Prostate gland (tissue), 2 donors: Measurements from ENCODE around the gene ITGA2B. TPM values are rescaled to one million over a fixed set of nuclear protein-coding genes. Genes with fewer than 3 reads are reported as not detected.
"Not testable (repeated sequence)": the region's sequence is repeated elsewhere in the genome, so short reads cannot be mapped to it uniquely, and the experiment has no call there.

ENCODE experiments used
- DNase-seq: peaks from one replicate; pipeline ENCODE4 v3.0.0-alpha.2; 2019; ENCODE audit warnings: low spot score
- H3K27ac ChIP-seq, 2 donors: fragments of 200-600 bp; sonication (generic); 2 replicates each; pipeline ENCODE4 v1.5.1; 2017 to 2019
- H3K27me3 ChIP-seq: fragments of 200-600 bp; sonication (generic); replicated peaks from 2 replicates; pipeline ENCODE4 v1.5.1; 2019; ENCODE audit not compliant: insufficient read depth
- H3K36me3 ChIP-seq, 2 donors: fragments of 200-600 bp; sonication (generic); 1 replicate in 1 of 2; 2 replicates in 1 of 2; pipeline versions ENCODE4 v1.5.1 to v1.8.1; 2017 to 2019
- H3K4me1 ChIP-seq: fragments of 200-600 bp; sonication (generic); replicated peaks from 2 replicates; pipeline ENCODE4 v1.5.1; 2019
- H3K4me3 ChIP-seq, 2 donors: fragments of 200-600 bp; sonication (generic); 2 replicates each; pipeline ENCODE4 v1.5.1; 2017 to 2019
- H3K9me3 ChIP-seq: fragments of 200-600 bp; sonication (generic); 2 replicates; pipeline ENCODE4 v1.5.1; 2017
- POLR2A ChIP-seq: fragments of 450-650 bp; IDR thresholded peaks from one replicate; pipeline ENCODE4 v1.6.1; 2016; ENCODE audit warnings: antibody characterized with exemption, mild to moderate bottlenecking
- POLR2AphosphoS5 ChIP-seq: sonication (generic); formaldehyde crosslinking; IDR thresholded peaks from one replicate; pipeline ENCODE4 v1.6.1; 2017; ENCODE audit warnings: antibody characterized with exemption
- WGBS: methylation state at CpG from one replicate; pipeline ENCODE4 v1.1.5; 2018; 5-methylcytosine and 5-hydroxymethylcytosine counted together
- intact Hi-C: fragments of 100-400 bp; cut with DNase I; formaldehyde crosslinking; loops from one replicate; pipeline ENCODE4 v1.14.2; 2022
- total RNA-seq, 2 donors: library from RNA; depleted of rRNA; stranded (reverse); fragments of >200 nt; gene quantifications; one replicate each; pipeline ENCODE4 v1.1.0, GENCODE V29; 2016
- TF ChIP-seq, protein P1 (sequence below), 4 experiments: fragments of 200-600 bp in 2 of 4; fragments of 450-650 bp in 2 of 4; sonication (generic) in 2 of 4; IDR thresholded peaks; 1 replicate in 3 of 4; 2 replicates in 1 of 4; pipeline ENCODE4 v1.5.1; 2016 to 2019; ENCODE audit warnings: antibody characterized with exemption in 4 of 4, mild to moderate bottlenecking in 2 of 4, moderate library complexity in 2 of 4

Gene ITGA2B
- total RNA-seq, 2 donors from 2014 or later = 0.27 to 0.68 TPM

DNA sequence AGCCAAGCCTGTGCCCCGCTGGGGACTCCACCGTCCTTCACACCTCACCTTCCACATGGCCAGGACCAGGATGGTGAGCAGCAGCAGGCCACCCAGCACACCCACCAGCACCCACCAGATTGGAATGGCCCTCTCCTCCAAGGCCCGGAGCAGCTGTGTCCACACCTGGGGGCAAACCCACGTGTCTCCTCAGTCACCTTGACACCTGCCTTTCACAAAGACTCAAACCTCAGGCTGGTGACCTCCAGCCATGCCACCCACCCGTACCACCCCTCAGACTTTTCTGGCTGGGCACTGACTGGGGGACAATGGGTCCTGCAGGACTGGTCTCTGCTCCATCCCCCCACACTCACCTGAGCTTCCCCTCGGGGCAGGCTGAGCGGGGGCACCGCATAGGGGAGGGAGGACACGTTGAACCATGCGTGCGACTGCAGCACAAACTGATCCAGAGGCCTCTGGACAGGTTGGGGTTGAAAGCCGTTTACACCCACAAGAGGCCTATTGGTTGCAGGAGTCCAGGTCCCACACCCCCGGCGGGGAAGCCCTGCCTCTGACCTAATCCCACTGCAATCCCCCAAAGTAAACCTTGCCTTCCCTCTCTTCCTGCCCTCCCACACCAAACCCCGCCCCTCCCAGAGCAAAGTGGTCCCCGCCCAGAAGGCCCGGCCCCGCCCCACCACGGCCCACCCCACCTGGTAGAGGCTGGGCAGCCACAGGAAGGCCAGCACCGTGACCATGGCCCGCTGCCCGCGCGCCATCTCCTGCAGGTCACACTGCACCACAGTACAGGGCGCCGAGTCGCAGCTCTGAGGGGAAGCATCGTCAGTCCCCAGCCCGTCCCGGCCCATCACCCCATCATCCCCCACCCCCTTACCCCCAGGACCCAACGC lies 14.9 kb downstream of the ITGA2B start:
- TF ChIP-seq POLR2A (no peak), POLR2AphosphoS5 (no peak)
- TF ChIP-seq, protein P1, sequence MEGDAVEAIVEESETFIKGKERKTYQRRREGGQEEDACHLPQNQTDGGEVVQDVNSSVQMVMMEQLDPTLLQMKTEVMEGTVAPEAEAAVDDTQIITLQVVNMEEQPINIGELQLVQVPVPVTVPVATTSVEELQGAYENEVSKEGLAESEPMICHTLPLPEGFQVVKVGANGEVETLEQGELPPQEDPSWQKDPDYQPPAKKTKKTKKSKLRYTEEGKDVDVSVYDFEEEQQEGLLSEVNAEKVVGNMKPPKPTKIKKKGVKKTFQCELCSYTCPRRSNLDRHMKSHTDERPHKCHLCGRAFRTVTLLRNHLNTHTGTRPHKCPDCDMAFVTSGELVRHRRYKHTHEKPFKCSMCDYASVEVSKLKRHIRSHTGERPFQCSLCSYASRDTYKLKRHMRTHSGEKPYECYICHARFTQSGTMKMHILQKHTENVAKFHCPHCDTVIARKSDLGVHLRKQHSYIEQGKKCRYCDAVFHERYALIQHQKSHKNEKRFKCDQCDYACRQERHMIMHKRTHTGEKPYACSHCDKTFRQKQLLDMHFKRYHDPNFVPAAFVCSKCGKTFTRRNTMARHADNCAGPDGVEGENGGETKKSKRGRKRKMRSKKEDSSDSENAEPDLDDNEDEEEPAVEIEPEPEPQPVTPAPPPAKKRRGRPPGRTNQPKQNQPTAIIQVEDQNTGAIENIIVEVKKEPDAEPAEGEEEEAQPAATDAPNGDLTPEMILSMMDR (IDR thresholded peaks at IDR 0.05) = no peak
- Histone ChIP-seq H3K9me3 (no peaks in the 10 kb centered on the region), H3K27ac (no peak overlapping the region), H3K36me3 (no peaks in the 10 kb centered on the region), H3K4me1 (no peaks in the 10 kb centered on the region), H3K27me3 (no peaks in the 10 kb centered on the region), H3K4me3 (no peak overlapping the region)
- no peak for DNase-seq
- 41% methylated on average over 31 of the region's 31 CpGs for WGBS
- intact Hi-C loops = no loop called here

DNA sequence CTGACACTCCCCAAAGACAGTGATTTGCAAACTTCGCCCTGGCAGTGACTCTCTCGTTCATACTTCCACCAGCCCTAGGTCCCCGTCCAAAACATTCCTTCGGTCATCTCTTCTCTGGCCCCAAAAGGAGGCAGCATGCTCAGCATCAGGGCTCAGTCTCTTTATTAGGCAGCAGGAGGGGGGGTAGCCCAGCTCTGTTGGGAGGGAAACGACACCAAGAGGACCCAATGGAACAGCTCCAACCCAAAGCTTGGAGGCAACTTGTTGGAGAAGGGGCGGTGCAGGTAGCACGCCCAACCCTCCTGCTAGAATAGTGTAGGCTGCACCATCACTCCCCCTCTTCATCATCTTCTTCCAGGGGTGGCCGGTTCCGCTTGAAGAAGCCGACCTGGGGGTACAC lies 17.4 kb downstream of the ITGA2B start:
- Histone ChIP-seq H3K27me3 (no peaks in the 10 kb centered on the region), H3K36me3 (no peaks in the 10 kb centered on the region), H3K4me3 (no peak overlapping the region), H3K27ac (no peak overlapping the region), H3K9me3 (no peaks in the 10 kb centered on the region), H3K4me1 (no peaks in the 10 kb centered on the region)
- TF ChIP-seq, protein P1 (IDR thresholded peaks at IDR 0.05) = no peak
- TF ChIP-seq POLR2AphosphoS5 (no peak), POLR2A (no peak)
- intact Hi-C loops = no loop called here
- WGBS = 75% methylated on average over 10 of the region's 10 CpGs
- no peak for DNase-seq

DNA sequence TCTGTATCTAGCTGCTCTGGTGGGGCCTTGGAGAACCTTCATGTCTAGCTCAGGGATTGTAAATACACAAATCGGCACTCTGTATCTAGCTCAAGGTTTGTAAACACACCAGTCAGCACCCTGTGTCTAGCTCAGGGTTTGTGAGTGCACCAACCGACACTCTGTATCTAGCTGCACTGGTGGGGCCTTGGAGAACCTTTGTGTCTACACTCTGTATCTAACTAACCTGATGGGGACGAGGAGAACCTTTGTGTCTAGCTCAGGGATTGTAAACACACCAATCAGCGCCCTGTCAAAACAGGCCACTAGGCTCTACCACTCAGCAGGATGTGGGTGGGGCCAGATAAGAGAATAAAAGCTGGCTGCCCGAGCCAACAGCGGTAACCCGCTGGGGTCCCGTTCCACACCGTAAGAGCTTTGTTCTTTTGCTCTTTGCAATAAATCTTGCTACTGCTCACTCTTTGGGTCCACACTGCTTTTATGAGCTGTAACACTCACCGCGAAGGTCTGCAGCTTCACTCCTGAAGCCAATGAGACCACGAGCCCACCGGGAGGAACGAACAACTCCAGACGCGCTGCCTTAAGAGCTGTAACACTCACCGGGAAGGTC lies 19.9 kb downstream of the ITGA2B start:
- H3K9me3 ChIP-seq, H3K4me3 ChIP-seq, DNase-seq, H3K27ac ChIP-seq, H3K4me1 ChIP-seq, H3K27me3 ChIP-seq, H3K36me3 ChIP-seq, intact Hi-C loops: not testable (repeated sequence)
- WGBS = 45% methylated on average over 17 of the region's 17 CpGs

GRCh38 chr17:44368391-44369243 lies 20.8 kb downstream of the ITGA2B start:
- H3K9me3 ChIP-seq, H3K27ac ChIP-seq, DNase-seq, H3K4me3 ChIP-seq, H3K36me3 ChIP-seq, H3K27me3 ChIP-seq, intact Hi-C loops, H3K4me1 ChIP-seq: not testable (repeated sequence)
- WGBS = 87% methylated on average over 29 of the region's 42 CpGs

GRCh38 chr17:44367231-44367979 lies 22.0 kb downstream of the ITGA2B start:
- intact Hi-C loops = no loop called here
- no peak for DNase-seq
- Histone ChIP-seq H3K27ac (no peak overlapping the region), H3K4me3 (no peak overlapping the region), H3K9me3 (no peaks in the 10 kb centered on the region), H3K4me1 (no peaks in the 10 kb centered on the region), H3K27me3 (no peaks in the 10 kb centered on the region), H3K36me3 (no peaks in the 10 kb centered on the region)
- TF ChIP-seq, protein P1 (IDR thresholded peaks at IDR 0.05) = no peak
- TF ChIP-seq POLR2AphosphoS5 (no peak), POLR2A (no peak)
- 31% methylated on average over 7 of the region's 7 CpGs for WGBS

GRCh38 chr17:44365051-44365450 lies 24.4 kb downstream of the ITGA2B start:
- intact Hi-C loops, H3K9me3 ChIP-seq, DNase-seq, H3K4me1 ChIP-seq, H3K4me3 ChIP-seq, H3K27me3 ChIP-seq, H3K27ac ChIP-seq, H3K36me3 ChIP-seq: not testable (repeated sequence)
- WGBS = 91% methylated on average over 5 of the region's 5 CpGs
